Measurements from ENCODE around the gene NDUFAF5.

Gene NDUFAF5

GRCh38 chr20:13824459-13824858 is 39.6 kb downstream of the NDUFAF5 start:
- no peak for DNase-seq

GRCh38 chr20:13825465-13825864 is 40.6 kb downstream of the NDUFAF5 start:
- DNase-seq: no peak

DNA sequence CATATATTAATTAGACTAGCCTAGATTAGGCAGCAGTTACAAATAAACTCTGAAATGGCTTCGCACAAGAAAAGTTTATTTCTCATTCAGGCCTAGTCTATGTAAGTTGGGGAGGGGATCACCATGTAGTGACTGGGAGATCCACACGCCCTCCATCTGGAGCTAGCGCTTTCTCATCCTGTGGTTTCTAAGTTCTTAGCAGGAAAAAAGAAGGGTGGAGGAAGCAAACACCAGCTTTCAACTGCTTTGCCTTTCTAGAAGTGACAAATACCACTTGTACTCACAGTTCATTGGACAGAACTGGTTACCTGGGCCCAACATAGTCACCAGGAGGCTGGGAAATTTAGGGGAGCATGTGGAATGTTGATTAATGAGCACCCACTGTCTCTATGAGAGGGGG is 46.6 kb downstream of the NDUFAF5 start:
- no peak for DNase-seq

DNA sequence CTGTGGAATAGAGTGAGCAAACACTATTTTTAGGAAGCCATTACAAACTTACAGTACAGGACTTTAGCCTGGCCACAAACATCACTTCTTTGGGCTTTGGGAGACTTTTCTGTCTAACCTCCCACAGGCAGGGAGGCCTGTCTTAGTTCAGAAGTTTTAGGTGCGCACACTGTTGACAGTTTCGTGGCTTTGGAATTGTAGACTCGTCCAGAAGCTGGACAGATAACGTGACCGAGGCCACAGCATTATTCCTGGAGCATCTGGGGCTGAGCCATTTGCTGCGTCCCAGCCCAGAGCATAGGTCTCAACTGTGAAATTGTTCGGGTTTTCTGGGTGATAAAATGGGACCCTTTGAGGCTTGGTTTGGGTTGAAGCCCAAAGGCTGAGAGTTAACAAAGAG is 53.8 kb downstream of the NDUFAF5 start:
- DNase-seq: no peak

- no peak for DNase-seq
These were observed 54.7 kb downstream of the NDUFAF5 start for GRCh38 chr20:13839421-13840092.

DNA sequence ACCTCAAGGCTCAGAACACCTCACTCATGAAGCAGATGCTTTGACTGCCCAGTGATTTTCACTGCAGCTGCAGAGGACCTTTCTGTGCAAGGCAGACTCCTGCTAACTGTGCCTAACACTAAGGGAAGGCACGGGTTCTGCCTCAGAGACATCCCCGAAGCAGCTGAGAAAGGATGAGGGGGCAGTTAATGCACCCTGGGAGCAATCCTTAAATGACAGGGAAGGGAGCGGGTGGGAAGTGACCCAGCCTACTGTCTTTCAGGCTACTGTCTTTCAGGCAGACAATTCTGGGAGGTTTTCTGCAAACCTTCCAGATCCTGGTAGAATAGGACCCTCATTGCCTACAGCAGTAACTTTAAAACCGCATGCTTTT is 55.3 kb downstream of the NDUFAF5 start:
- no peak for DNase-seq

DNA sequence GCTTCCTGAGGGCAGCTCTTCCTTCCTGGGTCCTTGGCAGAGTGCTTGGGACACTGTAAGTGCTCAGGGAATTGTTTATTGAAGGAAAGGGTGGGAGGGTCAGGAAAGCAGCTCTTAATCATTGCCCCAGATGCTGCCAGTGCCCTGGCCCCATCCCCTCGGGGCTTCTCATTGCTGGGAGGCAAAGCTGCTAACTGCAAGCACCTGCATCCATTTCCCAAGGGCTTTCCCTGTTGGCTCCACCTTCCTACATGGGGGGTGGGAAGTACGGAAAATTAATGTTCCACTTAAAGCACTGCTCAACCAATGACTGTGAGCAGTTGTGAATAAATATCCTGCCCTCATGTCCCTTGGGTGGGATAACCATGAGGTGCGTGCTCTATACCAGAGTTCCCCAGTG is 56.4 kb downstream of the NDUFAF5 start:
- DNase-seq: no peak

GRCh38 chr20:13844296-13844695 is 59.5 kb downstream of the NDUFAF5 start:
- DNase-seq: no peak

GRCh38 chr20:13851279-13851678 is 66.5 kb downstream of the NDUFAF5 start:
- no peak for DNase-seq

DNA sequence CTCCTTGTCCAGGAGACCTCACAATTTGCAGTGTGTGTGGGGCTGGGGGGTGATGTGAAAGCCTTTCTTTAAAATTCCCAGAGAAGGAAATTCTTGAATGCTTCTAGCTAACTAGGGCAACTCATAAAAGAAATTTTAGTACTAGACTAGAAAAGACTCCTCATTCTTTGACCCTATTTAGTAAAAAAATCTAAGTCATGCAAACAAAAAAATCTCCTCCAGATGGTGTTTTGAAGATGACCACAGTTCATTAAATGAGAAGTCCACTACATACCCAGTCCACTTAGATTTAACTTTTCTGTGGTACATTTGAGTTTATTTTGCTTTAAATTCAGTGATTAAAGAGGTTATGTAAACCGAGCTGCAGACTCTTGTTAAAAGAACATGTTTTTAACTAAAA is 67.5 kb downstream of the NDUFAF5 start:
- DNase-seq: no peak

DNA sequence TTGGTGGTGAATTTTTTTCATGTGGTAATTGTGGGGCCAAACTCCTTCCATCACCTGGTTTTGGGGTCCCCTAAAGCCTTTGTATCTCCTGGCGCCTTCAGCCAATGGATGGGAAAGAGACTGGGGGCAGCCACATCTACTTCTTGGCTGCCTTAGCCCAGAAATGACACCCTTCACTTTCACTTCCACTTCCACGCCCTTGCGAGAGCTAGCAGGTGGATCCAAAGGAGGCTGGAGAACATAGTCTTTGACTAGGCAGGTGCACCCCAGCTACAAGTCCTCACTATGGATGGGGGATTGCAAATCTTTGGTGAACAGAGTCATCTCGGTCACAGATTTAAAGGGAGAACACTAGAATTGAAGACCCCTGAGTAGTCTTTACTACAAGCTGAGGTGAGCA is 70.8 kb downstream of the NDUFAF5 start:
- DNase-seq: no peak

- DNase-seq: no peak
These were observed 71.5 kb downstream of the NDUFAF5 start for GRCh38 chr20:13856354-13856753.

DNA sequence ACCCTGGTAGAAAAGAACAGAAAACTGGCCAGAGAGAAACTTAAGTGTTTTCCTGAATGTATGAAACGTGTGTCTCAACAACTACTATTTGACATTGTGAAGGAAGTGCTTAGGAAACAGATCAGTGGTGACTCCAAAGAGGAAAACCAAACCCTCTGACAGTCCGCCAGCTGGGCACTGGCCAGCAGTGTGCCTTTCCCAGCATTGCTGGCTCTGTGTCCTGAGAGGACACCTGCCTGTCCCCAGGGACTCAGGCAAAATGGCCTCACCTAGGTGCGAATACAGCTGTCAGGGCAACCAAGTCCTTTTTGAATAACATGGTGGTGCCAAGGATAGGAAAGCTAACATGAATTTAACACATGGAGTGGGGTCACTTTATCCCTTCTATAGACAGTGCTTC is 72.5 kb downstream of the NDUFAF5 start:
- DNase-seq: no peak

DNA sequence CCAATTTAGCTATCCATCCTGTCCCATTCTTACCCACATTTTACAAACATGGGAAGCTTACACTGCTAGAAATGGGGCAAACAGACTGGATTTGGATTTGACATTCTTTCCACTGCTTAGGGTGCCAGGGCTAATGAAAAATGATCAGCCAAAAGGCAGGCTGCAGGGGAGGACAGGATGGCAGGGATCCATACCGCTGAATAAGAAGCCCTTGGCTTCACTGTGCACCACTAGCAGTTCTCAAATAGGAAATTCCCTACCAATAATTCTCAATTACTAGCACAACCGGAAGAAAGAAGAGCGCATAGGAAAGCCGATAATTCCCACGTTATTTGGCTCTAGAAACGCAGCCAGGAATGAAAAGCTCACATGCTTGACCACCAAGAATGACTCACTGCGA is 73.1 kb downstream of the NDUFAF5 start:
- DNase-seq: no peak

GRCh38 chr20:13858439-13858838 is 73.6 kb downstream of the NDUFAF5 start:
- no peak for DNase-seq

- DNase-seq: no peak
These were observed 74.0 kb downstream of the NDUFAF5 start for GRCh38 chr20:13858871-13859270.

- peak; percentile 42 for DNase-seq
These were observed 77.4 kb downstream of the NDUFAF5 start for GRCh38 chr20:13862245-13862644.

DNA sequence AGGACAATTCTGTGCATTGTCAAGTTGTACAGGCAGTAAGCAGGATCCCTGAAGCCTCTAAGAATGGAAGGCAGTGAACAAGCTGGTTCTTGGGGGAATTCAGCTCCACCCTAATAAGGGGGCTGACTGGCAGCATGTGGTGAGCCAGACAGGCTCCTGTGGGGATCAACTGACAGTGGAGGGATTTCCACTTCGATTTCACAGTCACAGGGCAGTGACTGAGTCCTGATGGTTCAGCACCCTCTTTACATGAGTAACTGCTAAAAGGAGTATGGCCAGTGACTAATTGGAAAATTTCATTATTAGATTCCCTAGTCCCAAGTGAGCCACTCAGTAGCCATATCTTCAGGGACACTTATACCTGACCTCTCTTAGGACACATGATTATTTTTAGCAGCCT is 78.4 kb downstream of the NDUFAF5 start:
- no peak for DNase-seq

DNA sequence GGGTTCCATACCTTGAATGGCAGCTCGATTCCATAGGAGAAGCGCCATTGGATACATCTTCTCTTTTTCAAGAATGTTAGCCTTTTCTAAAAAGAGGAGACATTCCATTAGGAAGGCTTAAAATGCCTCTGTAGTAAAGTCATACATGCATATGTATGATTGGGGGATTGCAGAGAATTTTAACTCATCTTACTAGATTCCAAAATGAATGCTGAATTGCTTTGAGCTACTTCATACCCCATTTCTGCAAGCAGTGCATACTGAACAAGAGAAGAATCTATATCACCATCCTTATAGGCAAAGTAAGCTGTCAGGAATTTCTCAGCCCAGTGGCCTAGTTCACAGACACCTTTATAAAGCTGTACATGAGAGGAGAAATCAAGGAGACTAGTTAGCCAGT is 80.3 kb downstream of the NDUFAF5 start:
- no peak for DNase-seq

- peak; percentile 3 for DNase-seq
These were observed 81.0 kb downstream of the NDUFAF5 start for GRCh38 chr20:13865791-13866351.

- peak; percentile 62 for DNase-seq
These were observed 83.5 kb downstream of the NDUFAF5 start for GRCh38 chr20:13868331-13868730.

DNA sequence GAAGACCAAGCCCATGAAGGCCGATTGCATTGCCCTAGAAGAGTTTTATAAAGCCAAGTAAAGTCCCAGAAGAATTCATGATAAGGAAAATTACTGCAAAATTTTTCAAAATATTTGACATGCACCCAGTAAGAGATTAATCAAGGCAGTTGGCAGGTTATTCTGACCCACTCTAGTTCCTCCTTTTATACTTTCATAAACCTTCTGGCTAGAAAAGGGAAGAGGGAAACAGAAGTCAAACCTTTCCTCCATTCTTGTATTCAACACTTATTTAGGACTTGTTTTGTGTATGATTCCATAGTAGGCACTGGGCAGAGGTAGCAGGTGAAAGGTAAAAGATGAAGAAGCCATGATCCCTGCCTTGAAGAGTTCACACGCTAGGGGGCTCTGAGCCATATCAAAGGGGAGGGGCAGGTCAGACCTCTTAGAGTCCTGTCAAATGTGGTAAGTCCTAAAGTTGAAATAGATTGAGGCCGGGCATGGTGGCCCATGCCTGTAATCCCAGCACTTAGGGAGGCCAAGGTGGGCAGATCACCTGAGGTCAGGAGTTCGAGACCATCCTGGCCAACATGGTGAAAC is 85.4 kb downstream of the NDUFAF5 start:
- DNase-seq: peak; percentile 18

Measured in hematopoietic multipotent progenitor cell treated with erythropoietin and hydrocortisone succinate and interleukin-3 and kit ligand, for 4 days (in vitro differentiated cells).